ENCODE results near the gene CCT7. TPM values are rescaled to one million over a fixed set of nuclear protein-coding genes. Genes with fewer than 3 reads are reported as not detected.
A peak's percentile ranks its signal among the peaks of the same experiment; 100 is the strongest.

The CCT7 gene
- total RNA-seq, 1 donor from 2014 or later, result 338 TPM

DNA sequence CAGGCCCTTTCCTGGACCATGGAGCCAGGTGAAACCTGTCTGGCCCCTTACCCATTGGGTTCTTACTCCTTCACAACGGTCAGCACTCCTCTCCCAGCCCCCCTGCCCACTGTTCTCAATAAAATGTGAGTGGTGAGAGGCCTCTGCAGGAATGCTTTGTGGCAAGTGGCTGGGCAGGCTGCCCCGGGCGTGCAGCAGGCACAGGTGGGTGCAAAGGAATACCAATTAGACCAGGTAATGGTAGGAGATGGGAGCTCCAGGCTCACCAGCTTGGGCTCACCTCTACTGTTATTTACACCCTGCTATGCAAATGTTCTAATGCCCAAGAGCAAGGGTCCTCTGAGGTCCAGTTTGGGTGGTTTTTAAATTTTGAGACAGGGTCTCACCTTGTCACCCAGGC lies 7.0 kb upstream of the CCT7 start:
- DNase-seq, result no peak

DNA sequence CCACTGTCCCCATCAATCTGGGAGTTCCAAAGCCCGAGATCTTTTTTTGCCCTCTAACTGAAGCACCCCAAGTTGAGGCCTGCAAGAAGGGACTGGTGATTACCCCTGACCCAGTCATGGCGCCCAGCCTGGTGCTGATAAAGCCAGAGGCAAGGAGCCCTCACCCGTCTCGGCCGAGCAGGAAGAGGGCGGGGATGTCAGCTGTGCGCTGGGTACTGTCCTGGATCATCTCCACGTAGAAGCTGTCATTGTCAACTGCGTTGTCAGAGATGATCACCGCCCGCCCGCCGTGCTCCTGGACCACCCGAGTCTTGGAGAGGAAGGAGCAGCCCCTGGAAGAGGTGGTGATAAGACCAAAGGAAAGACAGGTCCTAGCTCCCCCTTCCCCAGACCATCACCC lies 5.5 kb upstream of the CCT7 start:
- DNase-seq, result no peak

DNA sequence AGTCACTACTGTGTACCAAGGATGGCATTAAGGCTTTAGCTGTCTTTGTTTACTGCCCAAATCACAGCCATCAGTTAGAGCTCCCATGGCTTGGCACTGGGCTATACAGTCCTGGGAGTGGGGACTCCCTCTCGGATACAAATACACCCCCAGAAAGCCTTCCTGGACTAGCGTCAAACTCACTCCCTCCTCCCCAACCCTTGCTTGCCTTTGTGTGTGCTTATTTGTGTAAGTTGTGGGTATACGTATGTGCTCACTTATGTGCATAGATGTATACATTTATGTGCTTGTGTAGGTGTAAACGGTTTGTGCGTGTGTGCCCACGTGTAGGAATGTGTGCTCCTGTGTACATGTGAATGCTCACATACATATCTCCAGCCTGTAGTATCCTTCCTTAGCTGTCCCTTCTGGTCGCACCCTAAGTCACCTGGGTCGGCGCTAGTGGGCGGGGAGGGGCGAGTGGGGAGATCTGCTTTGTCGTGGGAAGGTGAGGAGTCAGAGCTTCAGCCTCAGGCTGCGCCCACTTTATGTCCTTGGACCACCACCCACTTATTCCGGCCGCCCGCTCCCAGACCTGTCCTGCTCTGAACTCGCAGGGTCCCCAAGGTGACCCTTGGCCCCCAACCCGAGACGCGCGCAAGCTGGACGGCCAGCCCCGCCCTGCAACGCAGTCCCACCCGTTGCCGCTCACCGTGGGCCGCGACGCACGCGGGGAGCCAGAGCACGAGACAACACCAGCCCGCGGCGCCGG lies 1.5 kb upstream of the CCT7 start:
- peak; percentile 37 for DNase-seq

DNA sequence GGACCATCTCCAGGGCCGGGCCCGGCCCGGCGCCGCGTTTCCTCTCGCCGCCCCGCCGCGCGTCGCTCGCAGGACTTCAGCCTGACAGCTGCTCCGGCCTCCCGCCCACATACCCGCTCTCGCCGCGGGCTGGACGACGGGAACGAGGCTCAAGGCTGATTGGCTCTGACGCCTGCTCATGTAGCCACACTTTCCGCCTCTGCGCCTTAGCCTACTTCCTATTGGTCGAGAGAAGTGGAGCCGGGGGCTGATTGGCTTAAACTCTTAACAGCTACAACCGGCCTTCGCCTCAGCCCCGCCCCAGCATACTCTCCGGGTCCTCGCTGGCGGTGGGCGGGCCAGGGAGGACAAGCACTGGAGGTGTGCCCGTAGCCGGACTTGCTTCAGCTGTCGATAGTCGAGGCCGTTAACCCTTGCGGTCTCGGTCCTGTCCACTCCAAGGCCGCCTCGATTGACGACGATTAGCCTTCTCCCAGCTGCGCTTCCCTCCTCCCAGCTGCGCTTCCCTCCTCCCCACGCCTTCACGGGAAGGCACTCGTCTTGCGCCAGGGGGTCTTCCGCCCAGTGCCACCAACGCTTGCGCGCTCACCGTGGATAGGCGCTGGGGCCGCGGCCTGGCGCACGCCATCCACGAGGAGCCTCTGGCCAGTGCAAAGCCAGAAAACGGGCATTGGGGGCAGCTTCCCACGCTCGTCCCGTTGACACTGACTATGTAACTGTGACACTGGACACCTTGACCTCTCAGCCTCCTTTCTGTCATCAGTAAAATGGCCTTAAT lies 765 bp upstream of the CCT7 start, which contains the start of gene PRADC1:
TSS of gene PRADC1 (minus strand) at position 86 of the 778 bp plus-strand sequence. CDS start at position 7, 79 bp downstream.
- peak; percentile 100 for DNase-seq

DNA sequence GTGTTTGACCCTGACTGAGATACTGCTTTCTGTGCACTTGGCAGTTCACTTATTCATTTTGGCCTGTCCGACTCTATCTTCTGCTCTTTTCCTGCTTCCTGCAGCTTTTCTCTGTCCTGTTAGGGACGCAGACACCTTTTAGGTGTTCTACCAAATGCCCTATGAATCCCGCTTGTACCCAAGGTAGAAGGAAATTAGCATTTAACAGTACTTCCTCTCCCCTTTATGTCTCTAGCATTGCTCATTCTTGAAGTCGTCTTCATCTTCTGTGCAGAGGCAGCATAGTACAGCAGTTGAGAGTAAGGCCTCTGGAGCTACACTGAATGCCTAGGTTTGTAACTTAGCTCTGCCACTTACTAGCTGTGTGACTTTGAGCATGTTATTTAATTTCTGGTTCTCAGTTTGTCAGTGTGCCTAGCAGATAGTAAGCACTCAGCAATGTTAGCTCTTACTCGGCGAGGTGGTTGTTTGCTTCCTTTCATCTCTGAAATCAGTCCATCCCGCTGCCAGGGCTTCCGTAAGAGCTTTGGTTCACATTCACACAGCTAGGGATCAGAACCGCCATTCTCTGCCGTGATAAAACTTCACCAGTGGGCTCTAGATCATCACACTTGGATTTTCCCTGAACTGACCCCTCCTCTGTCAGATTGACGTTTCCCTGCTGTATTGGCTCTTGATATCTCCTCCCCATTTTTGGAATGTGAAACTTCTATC lies 1.4 kb downstream of the CCT7 start:
- DNase-seq, result peak; percentile 15

DNA sequence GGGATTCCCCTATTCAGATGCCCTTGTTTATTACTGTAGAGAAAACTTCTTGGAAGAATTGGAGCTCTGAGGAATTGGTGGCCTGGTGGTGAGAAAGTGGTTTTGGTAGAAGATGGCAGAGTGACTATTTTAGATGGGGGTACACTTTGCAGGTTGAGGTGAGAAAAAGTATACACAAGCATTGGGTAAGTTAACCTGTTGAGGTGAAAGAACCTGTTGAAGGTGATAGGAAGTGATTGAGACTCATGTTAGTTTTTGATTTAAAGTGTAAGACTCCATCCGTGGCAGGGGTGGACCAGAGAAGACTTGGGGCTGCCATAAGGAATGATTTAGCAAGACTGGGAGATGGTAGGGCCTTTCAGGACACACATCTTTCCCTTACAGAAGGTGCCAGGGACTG lies 3.1 kb downstream of the CCT7 start:
- no peak for DNase-seq

DNA sequence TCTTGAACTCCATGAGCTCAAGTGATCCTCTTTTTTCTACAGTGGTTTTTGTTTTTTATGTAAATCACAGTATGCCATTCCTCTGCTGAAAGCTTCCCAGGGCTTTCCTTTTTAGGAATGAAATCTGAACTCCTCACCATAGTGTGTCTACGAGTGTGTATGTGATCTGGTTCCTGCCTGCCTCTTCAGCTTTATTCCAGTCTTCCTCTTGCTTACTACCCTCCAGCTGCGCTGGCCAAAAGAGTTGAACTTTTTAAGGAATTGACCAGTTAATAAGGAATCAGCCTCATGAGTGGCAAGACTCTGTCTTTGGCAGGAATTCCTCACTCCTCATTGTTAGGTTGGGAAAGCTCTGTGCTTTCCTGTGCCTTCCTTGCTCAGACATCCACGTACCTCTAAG lies 4.0 kb downstream of the CCT7 start:
- peak; percentile 20 for DNase-seq

DNA sequence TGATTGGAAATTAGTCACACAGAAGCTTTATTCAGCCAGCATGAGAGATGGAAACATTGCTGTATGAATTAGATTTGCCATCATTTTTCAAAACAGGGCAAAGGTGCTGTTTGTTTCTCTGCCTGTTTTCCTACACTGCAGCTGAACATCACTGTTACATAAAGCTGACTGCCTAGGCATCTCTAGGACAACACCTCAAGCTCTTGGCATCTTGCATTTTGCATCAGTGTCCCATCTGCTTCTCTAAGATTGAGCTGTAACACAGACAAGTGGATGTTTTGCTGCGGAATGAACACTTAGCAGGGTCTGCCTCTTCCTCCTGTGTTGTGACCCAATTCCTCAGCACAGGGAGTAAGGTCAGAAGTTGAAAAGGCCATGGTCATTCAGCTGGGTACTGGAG lies 4.9 kb downstream of the CCT7 start:
- peak; percentile 29 for DNase-seq

DNA sequence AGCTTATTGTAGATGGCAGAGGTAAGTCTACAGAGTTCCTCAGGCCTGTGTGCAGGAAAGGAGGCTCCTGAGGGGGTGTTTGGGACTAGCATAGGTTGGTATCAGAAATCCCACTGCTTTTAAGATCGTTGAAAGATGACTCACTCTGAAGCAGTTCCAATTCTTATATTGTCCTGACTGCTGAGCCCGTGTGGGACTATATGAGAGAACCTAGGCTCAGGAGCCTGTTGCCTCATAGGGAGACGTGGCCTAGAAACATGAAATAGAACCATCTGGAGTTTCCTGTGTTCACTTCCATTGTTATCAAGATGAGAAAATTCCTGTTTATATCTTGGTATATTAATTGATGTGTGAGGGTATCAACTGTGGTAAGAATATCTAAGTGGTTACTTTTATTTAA lies 5.7 kb downstream of the CCT7 start:
- DNase-seq, result peak; percentile 94

DNA sequence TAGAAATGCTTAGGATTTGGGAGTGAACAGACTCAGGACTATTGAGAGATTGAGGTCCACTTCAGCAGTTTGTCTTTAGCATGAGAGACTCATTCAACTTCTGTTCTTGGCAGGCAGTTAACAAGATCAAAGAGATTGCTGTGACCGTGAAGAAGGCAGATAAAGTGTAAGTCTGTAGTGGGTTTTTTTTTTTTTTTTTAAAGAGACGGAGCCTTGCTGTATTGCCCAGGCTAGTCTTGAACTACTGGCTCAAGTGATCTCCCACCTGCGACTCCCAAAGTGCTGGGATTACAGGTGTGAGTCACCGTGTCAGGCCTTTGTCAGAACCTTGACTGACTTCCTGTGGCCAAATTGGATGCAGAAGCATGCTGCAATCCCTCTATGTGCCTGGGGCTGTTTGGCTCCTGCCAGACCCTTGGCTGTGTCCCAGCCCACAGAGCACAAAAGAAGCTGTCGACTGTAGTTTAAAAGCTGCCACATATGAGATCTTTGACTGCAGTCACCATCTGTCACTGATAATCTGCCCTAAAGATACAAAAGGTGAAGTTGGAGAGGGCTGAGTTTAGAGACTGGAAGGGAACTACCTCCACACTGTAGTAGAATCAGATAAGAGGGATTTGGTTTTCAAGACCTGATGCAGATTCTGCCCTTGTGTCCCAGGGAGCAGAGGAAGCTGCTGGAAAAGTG lies 9.9 kb downstream of the CCT7 start:
- peak; percentile 49 for DNase-seq

DNA sequence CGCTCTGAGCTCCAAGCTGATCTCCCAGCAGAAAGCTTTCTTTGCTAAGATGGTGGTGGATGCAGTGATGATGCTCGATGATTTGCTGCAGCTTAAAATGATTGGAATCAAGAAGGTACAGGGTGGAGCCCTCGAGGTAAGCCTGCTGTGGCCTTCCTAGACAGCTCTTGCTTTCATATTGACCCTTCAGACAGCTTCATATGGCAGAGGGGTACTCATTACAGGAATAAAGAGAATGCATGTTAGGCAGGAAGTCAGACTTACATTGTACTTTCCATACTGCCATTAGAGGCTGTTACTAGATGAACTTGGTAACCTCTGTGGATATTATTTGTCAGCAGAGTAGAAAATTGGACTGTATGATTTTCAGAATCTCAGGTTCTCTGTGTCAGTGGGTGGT lies 10.5 kb downstream of the CCT7 start:
- DNase-seq, result no peak

DNA sequence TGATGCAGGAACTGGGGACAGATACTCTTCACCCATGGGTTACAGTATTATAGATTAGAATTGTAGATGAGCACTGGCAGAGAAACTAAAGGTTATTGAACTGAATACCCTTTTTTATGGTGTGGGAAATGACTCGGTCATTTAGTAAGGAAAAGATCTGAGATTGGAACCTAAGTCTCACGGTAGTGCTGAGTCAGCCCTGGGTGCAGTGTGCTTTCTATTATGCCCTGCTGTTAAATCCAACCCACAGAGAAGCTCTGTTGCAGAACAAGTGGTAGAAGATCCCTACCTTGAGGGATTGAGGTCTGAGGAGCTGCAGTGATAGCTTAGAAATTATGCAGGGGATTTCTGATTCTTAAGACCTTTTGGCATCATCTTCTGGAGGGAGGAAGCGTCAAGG lies 12.7 kb downstream of the CCT7 start:
- no peak for DNase-seq

DNA sequence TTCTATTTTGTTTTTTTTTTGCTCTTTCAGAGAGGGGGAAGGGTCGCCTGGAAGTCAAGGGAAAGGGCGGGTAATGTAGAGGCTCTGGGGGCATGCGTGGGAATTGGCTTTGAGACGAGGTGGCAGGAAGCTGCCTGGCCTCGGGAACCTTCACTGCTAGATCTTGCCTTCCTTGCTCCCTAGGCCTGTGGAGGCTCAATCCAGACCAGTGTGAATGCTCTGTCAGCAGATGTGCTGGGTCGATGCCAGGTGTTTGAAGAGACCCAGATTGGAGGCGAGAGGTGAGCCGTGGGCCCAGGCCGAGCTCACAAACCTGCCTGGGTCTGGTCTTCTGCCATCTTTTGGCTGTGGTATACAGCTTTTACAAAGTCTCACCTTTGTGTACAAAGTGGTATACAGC lies 15.5 kb downstream of the CCT7 start:
- no peak for DNase-seq

DNA sequence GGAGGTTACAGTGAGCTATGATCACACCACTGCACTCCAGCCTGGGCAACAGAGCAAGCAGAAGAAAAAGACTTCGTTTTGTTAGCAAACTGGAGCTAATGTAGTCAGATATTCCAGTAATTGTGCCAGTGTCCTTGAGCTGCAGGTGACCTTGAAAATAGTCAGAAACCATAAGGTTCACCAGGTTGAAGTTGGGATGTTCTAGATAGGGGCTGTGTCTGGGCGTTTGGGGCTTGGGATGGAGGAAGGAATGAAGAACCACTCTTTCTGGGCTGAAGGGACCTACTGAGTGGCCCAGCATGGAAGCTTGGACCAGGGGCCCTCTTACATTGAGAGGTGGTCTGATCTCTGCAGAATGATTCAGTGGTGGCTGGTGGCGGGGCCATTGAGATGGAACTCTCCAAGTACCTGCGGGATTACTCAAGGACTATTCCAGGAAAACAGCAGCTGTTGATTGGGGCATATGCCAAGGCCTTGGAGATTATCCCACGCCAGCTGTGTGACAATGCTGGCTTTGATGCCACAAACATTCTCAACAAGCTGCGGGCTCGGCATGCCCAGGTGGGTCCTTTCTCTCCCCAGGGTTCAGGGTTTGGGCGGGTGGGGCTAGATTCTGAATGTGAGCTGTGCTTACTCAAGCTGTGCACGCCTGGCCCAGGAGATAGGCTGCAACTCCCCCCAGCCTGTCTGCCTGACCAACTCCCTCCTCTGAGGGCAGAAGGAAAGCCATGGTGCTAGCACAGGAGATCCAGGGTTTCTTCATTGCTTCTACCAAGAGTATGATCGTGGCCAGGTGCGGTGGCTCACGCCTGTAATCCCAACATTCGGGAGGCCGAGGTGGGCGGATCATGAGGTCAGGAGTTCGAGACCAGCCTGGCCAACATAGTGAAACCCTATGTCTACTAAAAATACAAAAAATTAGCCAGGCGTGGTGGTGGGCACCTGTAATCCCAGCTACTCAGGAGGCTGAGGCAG lies 17.1 kb downstream of the CCT7 start:
- DNase-seq, result no peak

DNA sequence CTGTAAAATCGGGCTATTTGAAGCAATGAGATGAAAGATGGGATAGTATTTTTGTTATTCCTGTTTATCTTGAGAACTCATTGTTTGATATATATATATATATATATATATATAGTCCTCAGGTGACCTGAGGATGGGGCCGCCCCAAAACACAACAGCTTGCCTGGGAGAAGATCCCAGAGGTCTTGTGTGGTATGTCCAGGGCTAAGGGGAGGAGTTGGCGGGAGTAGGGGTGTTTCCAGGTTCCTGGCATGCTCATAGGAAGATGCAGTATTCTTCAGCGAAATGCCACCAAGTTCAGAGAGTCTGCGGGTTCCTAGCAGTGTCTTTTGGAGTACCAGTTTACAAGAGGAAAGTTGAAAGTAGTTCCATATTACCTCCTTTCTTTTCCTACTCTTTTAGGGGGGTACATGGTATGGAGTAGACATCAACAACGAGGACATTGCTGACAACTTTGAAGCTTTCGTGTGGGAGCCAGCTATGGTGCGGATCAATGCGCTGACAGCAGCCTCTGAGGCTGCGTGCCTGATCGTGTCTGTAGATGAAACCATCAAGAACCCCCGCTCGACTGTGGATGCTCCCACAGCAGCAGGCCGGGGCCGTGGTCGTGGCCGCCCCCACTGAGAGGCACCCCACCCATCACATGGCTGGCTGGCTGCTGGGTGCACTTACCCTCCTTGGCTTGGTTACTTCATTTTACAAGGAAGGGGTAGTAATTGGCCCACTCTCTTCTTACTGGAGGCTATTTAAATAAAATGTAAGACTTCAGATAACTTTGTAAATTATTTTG lies 18.3 kb downstream of the CCT7 start:
- DNase-seq, result no peak

DNA sequence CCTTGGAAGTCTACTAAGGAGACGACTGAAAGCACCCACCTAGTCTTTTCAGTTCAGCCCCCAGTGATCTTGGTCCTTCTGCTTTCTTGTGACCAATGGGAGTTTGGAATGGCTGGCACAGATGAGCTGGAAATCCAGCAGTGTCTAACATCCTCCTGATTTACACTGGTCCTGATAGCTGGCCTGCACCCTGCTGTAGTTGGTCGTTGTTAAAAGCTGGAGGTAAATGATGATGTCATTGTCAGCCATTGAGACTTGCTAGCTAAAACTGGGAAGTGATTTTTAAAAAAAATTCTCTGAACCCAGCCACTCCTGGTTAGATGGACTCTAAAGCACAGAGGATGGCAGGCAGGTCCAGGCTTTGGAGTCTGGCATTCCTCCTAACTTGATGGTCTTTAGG lies 19.3 kb downstream of the CCT7 start:
- no peak for DNase-seq

DNA sequence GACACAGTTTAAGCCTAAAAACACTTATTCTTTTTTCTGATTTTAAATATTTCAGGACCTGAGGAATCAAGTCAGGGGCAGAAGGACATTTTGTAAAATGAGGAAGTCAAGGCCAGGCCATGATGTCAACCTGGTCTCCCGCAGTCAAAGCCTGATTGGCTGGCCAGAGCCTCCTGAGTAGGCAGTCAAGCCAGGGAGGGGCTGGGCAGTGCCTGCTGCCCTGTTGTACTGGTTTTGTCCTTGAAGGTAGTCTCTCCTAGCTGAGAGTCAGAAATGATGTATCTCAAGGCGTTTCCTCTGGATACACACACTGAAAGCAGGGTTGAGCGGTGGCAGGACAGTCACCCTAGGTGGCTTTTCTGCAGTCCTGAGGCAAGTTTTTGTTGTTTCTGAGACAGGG lies 19.8 kb downstream of the CCT7 start:
- no peak for DNase-seq

DNA sequence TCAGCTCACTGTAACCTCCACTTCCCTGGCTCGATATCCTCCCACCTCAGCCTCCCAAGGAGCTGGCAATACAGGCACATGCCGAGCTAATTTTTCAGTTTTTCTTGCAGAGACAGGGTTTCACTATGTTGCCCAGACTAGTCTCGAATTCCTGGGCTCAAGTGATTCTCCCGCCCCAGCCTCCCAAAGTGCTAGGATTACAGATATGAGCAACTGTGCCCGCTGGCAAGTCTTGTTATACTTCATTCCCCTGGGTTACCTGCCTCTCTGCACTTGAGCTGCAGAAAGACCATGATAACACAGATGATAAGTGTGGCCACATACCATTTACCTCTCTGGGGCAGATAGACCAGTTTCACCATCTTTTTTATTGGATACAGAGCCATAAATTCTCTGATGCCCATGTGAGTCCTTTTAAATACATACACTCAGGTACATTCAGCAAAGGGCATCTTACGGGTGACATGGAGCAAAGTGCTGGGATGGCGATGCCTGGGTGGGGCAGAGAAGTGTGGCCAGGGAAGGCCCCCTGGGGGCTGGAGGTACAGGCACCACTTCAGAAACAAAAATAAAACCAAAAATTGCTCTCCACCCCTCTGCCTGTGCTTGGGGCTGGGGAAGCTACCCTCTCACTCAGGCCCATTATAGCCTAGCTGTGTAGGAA lies 20.4 kb downstream of the CCT7 start:
- DNase-seq, result no peak

DNA sequence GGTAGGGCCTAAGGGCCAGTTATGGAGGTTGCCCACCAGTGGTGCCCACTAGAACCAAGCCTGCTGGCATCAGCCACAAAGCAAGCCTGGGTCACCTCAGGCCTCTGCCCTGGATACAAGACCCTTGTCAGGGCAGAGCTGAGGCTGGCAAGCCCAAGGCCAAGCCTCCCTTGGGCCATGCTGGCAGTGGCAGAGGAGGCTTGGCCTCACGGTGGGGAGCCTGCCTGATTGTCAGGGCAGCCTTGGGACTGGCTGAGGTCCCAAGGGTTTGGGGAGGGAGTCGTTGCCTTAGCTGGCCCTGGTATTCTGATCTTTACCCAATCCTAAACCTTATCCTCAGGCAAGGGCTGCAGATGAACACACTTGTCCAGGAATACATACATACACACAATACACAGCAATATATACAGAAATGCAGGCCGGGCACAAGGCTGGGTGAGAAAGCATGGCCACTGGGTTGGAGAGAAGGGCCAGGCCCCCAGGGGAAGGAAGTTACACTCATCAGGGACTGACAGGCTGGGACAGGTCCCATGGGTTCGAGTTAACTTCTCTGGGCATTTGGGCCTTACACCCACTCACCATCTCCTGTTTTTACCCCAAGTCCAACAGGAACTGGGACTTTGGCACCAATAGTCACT lies 21.0 kb downstream of the CCT7 start:
- DNase-seq, result no peak
